ENCODE data around the gene ZNF747.

Gene ZNF747

DNA sequence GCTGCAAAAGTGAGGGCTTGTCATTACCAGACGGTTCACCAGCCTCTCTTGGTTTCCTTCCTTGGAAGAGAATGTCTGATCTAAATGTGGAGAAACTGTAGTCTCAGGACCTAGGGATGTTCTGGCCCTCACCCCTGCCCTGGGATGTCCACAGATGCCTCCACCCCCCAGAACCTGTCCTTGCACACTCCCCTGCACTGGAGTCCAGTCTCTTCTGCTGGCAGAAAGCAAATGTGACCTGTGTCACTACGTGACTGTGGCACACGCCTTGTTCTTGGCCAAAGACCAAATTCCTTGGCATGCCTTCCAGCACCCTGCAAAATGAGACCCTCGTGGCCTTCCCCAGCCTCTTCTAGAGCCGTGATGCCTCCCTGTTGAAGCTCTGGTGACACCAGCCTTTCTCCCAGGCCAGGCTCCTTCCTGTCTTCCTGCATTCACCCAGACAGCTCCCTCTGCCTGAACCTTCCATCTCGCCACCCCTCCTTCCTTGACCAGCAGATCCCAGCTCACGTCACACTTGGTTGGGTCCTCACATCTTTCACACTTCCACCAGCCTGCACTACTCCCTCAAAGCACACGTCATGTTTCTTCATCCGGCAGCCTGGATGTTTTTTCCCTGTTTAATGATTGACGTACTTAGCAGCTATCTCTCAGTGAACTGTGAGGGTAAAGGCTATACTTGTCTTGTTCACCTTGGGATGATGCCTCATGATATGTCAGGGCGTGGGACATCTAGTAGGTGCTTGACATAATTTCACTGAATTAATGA is 12.6 kb downstream of the ZNF747 start:
- Histone ChIP-seq H3K9me3 (ENCODE audit: severe bottlenecking) (no peaks in the 10 kb centered on the region), H3K27ac (no peak overlapping the region), H3K4me3 (ENCODE audit: low read depth, low read length) (no peak overlapping the region), H3K36me3 (peaks cover 12% of the 10 kb centered on the region), H3K27me3 (ENCODE audit: insufficient read depth, low read depth, severe bottlenecking) (no peaks in the 10 kb centered on the region)
- TF ChIP-seq, protein P1, sequence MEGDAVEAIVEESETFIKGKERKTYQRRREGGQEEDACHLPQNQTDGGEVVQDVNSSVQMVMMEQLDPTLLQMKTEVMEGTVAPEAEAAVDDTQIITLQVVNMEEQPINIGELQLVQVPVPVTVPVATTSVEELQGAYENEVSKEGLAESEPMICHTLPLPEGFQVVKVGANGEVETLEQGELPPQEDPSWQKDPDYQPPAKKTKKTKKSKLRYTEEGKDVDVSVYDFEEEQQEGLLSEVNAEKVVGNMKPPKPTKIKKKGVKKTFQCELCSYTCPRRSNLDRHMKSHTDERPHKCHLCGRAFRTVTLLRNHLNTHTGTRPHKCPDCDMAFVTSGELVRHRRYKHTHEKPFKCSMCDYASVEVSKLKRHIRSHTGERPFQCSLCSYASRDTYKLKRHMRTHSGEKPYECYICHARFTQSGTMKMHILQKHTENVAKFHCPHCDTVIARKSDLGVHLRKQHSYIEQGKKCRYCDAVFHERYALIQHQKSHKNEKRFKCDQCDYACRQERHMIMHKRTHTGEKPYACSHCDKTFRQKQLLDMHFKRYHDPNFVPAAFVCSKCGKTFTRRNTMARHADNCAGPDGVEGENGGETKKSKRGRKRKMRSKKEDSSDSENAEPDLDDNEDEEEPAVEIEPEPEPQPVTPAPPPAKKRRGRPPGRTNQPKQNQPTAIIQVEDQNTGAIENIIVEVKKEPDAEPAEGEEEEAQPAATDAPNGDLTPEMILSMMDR (IDR thresholded peaks at IDR 0.05; ENCODE audit: low read depth, low read length): no peak
- DNase-seq: no peak

DNA sequence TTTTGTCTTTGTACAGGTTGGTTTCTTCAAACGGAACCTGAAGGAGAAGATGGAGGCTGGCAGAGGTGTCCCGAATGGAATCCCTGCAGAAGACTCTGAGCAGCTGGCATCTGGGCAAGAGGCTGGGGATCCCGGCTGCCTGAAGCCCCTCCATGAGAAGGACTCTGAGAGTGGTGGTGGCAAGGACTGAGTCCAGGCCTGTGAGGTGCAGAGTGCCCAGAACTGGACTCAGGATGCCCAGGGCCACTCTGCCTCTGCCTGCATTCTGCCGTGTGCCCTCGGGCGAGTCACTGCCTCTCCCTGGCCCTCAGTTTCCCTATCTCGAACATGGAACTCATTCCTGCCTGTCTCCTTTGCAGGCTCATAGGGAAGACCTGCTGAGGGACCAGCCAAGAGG is 13.2 kb downstream of the ZNF747 start:
- Histone ChIP-seq H3K4me3 (ENCODE audit: low read depth, low read length) (no peak overlapping the region), H3K9me3 (ENCODE audit: severe bottlenecking) (no peaks in the 10 kb centered on the region), H3K36me3 (peaks cover 12% of the 10 kb centered on the region), H3K27ac (no peak overlapping the region), H3K27me3 (ENCODE audit: insufficient read depth, low read depth, severe bottlenecking) (no peaks in the 10 kb centered on the region)
- no peak for DNase-seq
- TF ChIP-seq, protein P1 (IDR thresholded peaks at IDR 0.05; ENCODE audit: low read depth, low read length): no peak

DNA sequence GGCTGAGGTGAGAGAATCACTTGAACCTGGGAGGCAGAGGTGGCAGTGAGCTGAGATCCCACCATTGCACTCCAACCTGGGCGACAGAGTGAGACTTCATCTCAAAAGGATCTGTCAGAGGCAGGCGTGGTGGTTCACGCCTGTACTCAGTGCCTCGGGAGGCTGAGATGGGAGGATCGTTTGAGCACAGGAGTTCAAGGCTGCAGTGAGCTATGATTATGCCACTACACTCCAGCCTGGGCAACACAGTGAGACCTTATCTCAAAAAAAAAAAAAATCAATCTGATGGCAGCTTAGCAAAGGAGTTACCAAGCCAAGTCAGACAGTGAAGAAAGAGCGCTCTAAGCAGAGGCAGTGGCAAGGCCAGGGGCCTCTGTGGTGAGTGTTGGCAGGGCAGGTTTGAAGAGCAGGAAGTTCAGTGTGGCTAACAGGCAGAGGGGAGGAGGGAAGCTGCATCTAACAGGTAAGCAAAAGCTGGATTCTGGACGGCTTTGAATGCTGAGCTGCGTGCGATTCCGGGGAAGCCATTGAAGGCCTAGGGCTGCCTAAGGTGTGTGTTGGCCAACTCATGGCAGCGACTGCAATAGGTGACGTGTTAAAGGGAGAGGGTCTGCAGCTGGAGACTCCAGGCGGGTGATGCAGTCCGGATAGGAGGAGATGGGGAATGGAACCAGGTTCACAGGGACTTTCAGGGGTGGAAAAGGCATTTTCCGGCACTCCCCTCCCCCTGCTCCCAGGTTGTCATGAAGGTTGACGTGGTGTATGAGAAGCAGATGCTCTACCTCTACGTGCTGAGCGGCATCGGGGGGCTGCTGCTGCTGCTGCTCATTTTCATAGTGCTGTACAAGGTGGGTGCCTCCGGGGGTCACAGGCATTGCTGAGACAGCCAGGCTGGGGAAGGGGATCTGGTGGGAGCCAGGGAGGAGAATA is 15.3 kb downstream of the ZNF747 start:
- Histone ChIP-seq H3K4me3 (ENCODE audit: low read depth, low read length) (no peak overlapping the region), H3K27me3 (ENCODE audit: insufficient read depth, low read depth, severe bottlenecking) (no peaks in the 10 kb centered on the region), H3K9me3 (ENCODE audit: severe bottlenecking) (no peaks in the 10 kb centered on the region), H3K36me3 (peaks cover 2% of the 10 kb centered on the region), H3K27ac (no peak overlapping the region)
- TF ChIP-seq, protein P1 (IDR thresholded peaks at IDR 0.05; ENCODE audit: low read depth, low read length): no peak
- DNase-seq: no peak

DNA sequence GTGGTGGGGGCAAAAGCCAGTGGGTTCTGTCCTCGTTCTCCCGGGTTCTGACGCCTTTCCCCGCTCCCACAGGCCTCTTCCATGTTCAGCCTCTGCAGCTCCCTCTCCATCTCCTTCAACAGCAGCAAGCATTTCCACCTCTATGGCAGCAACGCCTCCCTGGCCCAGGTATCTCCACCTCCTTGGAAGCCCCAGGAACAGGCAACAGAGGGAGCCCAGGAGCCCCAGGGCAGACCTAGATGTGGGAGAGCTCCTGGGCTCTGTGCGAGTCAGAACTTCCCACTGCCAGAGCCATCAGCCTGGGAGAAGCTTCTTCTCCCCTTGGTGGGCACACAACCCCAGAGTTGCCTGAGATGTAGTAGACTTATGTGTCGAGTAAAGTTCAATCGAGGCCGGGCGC is 16.1 kb downstream of the ZNF747 start:
- no peak for DNase-seq
- Histone ChIP-seq H3K9me3 (ENCODE audit: severe bottlenecking) (no peaks in the 10 kb centered on the region), H3K27me3 (ENCODE audit: insufficient read depth, low read depth, severe bottlenecking) (no peaks in the 10 kb centered on the region), H3K4me3 (ENCODE audit: low read depth, low read length) (no peak overlapping the region), H3K36me3 (no peaks in the 10 kb centered on the region), H3K27ac (no peak overlapping the region)
- TF ChIP-seq, protein P1 (IDR thresholded peaks at IDR 0.05; ENCODE audit: low read depth, low read length): no peak

DNA sequence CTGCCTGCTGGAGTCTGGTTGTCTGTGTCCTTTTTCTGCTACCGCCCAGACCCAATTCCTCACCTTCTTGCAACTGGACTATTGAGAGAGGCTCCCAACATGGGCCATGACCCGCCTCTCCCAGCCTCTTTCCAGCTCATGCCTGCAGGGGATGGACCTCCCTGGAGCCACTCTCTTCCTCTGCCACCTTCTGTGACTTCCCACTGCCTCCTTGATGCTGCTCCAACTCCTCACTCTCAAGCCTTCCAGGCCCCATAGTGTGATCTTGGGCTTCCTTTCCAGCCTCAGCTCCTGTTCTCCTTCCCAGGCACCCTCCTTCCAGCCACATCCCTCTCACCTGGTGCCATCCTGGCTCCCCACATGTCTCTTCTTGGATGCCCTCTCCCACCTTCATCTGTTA is 19.4 kb downstream of the ZNF747 start:
- Histone ChIP-seq H3K36me3 (no peaks in the 10 kb centered on the region), H3K27ac (no peak overlapping the region)
- DNase-seq: no peak

More for the DNA sequence above, 19.4 kb downstream of the ZNF747 start:
- Histone ChIP-seq H3K9me3 (ENCODE audit: severe bottlenecking) (no peaks in the 10 kb centered on the region), H3K4me3 (ENCODE audit: low read depth, low read length) (no peak overlapping the region), H3K27me3 (ENCODE audit: insufficient read depth, low read depth, severe bottlenecking) (no peaks in the 10 kb centered on the region)
- TF ChIP-seq, protein P1 (IDR thresholded peaks at IDR 0.05; ENCODE audit: low read depth, low read length): no peak
